Upper lobe of right lung (tissue), 1 donor: Measurements from ENCODE around the gene PRAMEF1. TPM values are rescaled to one million over a fixed set of nuclear protein-coding genes. Genes with fewer than 3 reads are reported as not detected.
A peak's percentile ranks its signal among the peaks of the same experiment; 100 is the strongest.

Source experiments
- ATAC-seq: fragments of 200-7000 bp; cut with Tn5 transposase; one replicate; pipeline ENCODE4 v1.9.1; 2020; ENCODE audit warnings: mild to moderate bottlenecking, moderate library complexity
- DNase-seq: peaks from one replicate; pipeline ENCODE4 v3.0.0-alpha.2; 2020
- H3K27ac ChIP-seq: fragments of 200-600 bp; one replicate; pipeline ENCODE4 v1.8.0; 2022
- H3K27me3 ChIP-seq: fragments of 200-600 bp; one replicate; pipeline ENCODE4 v1.8.0; 2022; ENCODE audit warnings: mild to moderate bottlenecking
- H3K36me3 ChIP-seq: fragments of 200-600 bp; one replicate; pipeline ENCODE4 v1.8.0; 2022
- H3K4me1 ChIP-seq: fragments of 200-600 bp; one replicate; pipeline ENCODE4 v1.8.0; 2022
- H3K4me3 ChIP-seq: fragments of 200-600 bp; one replicate; pipeline ENCODE4 v1.8.0; 2022; ENCODE audit warnings: mild to moderate bottlenecking
- H3K9me3 ChIP-seq: fragments of 200-600 bp; one replicate; pipeline ENCODE4 v1.8.0; 2022
- CTCF ChIP-seq: fragments of 200-600 bp; IDR thresholded peaks from one replicate; pipeline ENCODE4 v1.8.0; 2022; ENCODE audit warnings: antibody characterized with exemption
- intact Hi-C: fragments of 100-400 bp; cut with DNase I; formaldehyde crosslinking; loops from one replicate; pipeline ENCODE4 v1.11.0; 2022
- total RNA-seq: library from RNA; stranded (reverse); fragmentation: NEBNext Ultra II Directional; extraction: Animal tissue kit (Norgen Biotek cat#: 25700); gene quantifications from one replicate; pipeline ENCODE4 v1.2.1, GENCODE V29; 2021
- donor health status: DM: no; HTN: yes; CAD: no; lungs with severe emphysema.

Gene PRAMEF1
- total RNA-seq, 1 donor from 2014 or later, result not detected

DNA sequence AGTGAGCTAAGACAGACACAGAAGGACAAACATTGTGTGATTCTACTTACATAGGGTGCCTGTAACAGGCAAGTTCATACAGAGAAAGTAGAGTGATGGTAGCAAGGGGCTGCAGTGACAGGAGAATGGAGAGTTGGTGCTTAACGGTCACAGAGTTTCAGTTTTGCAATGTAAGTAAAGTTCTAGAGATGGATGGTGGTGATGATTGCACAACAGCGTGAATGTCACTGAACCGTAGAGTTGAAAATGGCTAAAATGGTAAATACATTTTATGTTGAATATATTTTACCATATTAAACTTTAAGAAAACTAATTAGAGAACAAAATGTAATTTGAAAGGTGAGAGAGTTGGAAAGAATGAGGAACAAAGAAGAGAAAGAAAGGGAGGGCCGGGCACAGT is 36.5 kb upstream of the PRAMEF1 start:
- ATAC-seq (no peak), DNase-seq (no peak)
- Histone ChIP-seq H3K27ac (no peak overlapping the region), H3K27me3 (peaks cover 6% of the 10 kb centered on the region), H3K4me1 (no peaks in the 10 kb centered on the region), H3K9me3 (no peaks in the 10 kb centered on the region), H3K4me3 (no peak overlapping the region), H3K36me3 (no peaks in the 10 kb centered on the region)
- no peak for TF ChIP-seq CTCF
- intact Hi-C loops, result no loop called here

- intact Hi-C loops, result no loop called here
- Histone ChIP-seq H3K4me1 (no peaks in the 10 kb centered on the region), H3K36me3 (no peaks in the 10 kb centered on the region), H3K4me3 (no peak overlapping the region), H3K27ac (no peak overlapping the region), H3K9me3 (no peaks in the 10 kb centered on the region), H3K27me3 (peaks cover 10% of the 10 kb centered on the region)
- DNase-seq (no peak), ATAC-seq (no peak)
- no peak for TF ChIP-seq CTCF
Observed at GRCh38 chr1:12756273-12756672, 34.9 kb upstream of the PRAMEF1 start.

- ATAC-seq (no peak), DNase-seq (no peak)
- Histone ChIP-seq H3K27me3 (peaks cover 10% of the 10 kb centered on the region), H3K36me3 (no peaks in the 10 kb centered on the region), H3K4me3 (no peak overlapping the region), H3K27ac (no peak overlapping the region), H3K9me3 (no peaks in the 10 kb centered on the region), H3K4me1 (no peaks in the 10 kb centered on the region)
- intact Hi-C loops, result no loop called here
- TF ChIP-seq CTCF, result no peak
Observed at GRCh38 chr1:12756768-12757413, 34.3 kb upstream of the PRAMEF1 start.

DNA sequence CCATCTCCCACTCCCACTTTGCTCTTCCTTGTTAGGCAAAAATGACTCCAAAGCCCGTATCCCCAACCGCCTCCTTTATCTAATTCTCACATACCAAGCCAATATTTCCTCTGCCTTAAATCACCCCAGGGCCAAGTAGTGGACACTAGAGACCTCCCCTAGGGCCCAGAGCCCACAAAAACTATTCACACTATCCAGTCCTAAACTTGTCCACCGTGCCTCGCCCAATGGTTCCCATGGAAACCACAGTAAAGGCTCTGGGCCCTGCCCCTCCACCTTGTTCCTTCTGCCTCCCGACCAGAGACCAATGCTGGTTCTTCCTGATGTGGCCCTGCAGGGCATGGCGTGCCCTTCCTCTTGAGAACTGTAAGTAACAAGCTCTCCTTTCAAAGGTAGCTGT is 33.4 kb upstream of the PRAMEF1 start:
- H3K36me3 ChIP-seq, result no peaks in the 10 kb centered on the region
- H3K4me3 ChIP-seq, result no peak overlapping the region
- ATAC-seq (no peak), DNase-seq (no peak)
- no peaks in the 10 kb centered on the region for H3K9me3 ChIP-seq
- H3K27ac ChIP-seq, result no peak overlapping the region
- peaks cover 10% of the 10 kb centered on the region for H3K27me3 ChIP-seq
- TF ChIP-seq CTCF, result no peak
- no peaks in the 10 kb centered on the region for H3K4me1 ChIP-seq
- intact Hi-C loops, result no loop called here

DNA sequence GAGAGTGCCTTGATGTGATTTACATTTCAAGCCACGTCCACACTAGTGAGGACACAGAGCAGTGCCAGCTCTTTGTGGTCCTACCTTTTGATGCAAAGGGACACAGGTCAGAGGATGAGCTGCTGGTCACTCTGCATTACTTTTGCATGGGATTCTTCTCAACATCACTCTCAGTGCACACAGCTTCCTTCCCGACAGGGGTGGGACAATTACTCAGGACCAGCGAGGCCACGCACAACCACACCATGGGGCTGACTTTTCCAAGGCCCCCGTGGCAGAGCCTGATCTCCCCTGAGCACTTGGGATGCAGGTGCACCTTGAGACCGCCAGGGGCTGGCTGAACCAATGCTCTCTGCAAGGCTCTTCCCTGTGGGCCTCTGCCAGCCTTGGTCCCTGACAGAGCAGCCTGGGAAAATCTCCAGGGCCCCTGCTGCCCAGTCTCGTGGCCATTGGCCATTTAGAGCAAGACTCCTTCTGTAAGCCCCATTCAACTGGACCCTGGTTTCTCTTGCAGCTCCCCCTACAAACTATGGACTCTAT is 30.9 kb upstream of the PRAMEF1 start:
- Histone ChIP-seq H3K9me3 (no peaks in the 10 kb centered on the region), H3K27ac (no peak overlapping the region), H3K36me3 (no peaks in the 10 kb centered on the region), H3K27me3 (peaks cover 8% of the 10 kb centered on the region), H3K4me1 (no peaks in the 10 kb centered on the region), H3K4me3 (no peak overlapping the region)
- peak; percentile 13 for ATAC-seq
- no peak for TF ChIP-seq CTCF
- intact Hi-C loops, result no loop called here
- DNase-seq, result no peak
